ENCODE data around the gene FREY1.

The FREY1 gene

DNA sequence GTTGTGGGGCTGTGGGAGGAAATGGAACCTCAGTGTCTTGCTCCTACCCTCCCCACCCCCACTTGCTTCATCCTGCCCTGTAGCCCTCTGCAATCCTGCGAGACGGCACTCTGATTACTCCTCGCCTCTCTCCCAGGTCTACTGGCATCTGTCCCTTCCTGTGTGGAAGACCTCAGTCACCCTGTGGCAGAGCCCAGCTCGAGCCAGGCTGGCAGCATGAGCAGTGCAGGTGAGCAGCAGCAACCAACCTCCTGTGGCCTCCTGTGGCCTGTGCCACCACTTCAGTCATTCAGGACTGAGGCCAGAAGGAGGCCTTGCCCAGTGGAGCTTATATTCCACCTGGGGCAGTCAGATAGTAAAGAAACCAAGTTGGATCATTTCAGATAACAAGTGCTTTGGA is 36.4 kb downstream of the FREY1 start:
- H3K36me3 ChIP-seq (ENCODE audit: control insufficient read depth in 2 of 2, insufficient read depth in 1 of 2, low read length in 2 of 2), result peaks cover 0 to 67% of the 10 kb centered on the region in 2 experiments; a peak in 1 of 3 replicates
- ChIA-PET POLR2A (interaction anchor here (0.6 to 1.4 kb wide), 2 partner anchors 58 to 892 kb away, joined by 3 to 4 read pairs; no protein-coding TSS in a partner anchor), CTCF (interaction anchor here (0.6 to 7.0 kb wide), 3 partner anchors 27 to 160 kb away, joined by 3 to 79 read pairs (median 3); no protein-coding TSS in a partner anchor)

GRCh38 chr11:45869551-45869950 is 37.5 kb downstream of the FREY1 start:
- Histone ChIP-seq H3K36me3 (ENCODE audit: control insufficient read depth in 2 of 2, insufficient read depth in 1 of 2, low read length in 2 of 2) (peaks cover 0 to 59% of the 10 kb centered on the region in 2 experiments; a peak in 1 of 3 replicates), H3K27ac (ENCODE audit: extremely low read depth, low read depth, low read length) (no peak overlapping the region), H3K9me3 (ENCODE audit: control insufficient read depth, insufficient read depth, low read depth, low read length) (no peaks in the 10 kb centered on the region), H3K4me3 (ENCODE audit: low read depth, low read length) (no peak overlapping the region), H3K4me1 (ENCODE audit: control insufficient read depth, insufficient read depth, low read length) (no peaks in the 10 kb centered on the region)
- ChIA-PET POLR2A (no interaction called here), CTCF (interaction anchor here (0.6 to 7.0 kb wide), 3 partner anchors 11 to 137 kb away, joined by 3 to 79 read pairs (median 3); partner anchors contain the start of gene PEX16)
- no peak for TF ChIP-seq ZNF585B (tag by site-specific recombination; IDR thresholded peaks at IDR 0.05)
- no peak for TF ChIP-seq ZNF624 (tag by site-specific recombination; IDR thresholded peaks at IDR 0.05)
- no peak for TF ChIP-seq GLI2 (tag by site-specific recombination; IDR thresholded peaks at IDR 0.05; ENCODE audit: borderline replicate concordance, low read depth)
- no peak for TF ChIP-seq ZNF792 (tag by site-specific recombination; IDR thresholded peaks at IDR 0.05)
- TF ChIP-seq ZNF837 (tag by site-specific recombination; IDR thresholded peaks at IDR 0.05), result no peak
- no peak for TF ChIP-seq SCRT2 (tag by site-specific recombination; IDR thresholded peaks at IDR 0.05)
- no peak for TF ChIP-seq ZNF76 (tag by site-specific recombination; IDR thresholded peaks at IDR 0.05; ENCODE audit: borderline replicate concordance, low read depth)
- no peak for TF ChIP-seq ZNF140 (tag by site-specific recombination; IDR thresholded peaks at IDR 0.05)
- no peak for TF ChIP-seq ZNF10 (tag by site-specific recombination; IDR thresholded peaks at IDR 0.05)
- no peak for TF ChIP-seq BCL6B (tag by site-specific recombination; IDR thresholded peaks at IDR 0.05)
- TF ChIP-seq ZNF248 (tag by site-specific recombination; IDR thresholded peaks at IDR 0.05), result no peak
- no peak for TF ChIP-seq ZNF169 (tag by site-specific recombination; IDR thresholded peaks at IDR 0.05)
- no peak for TF ChIP-seq TCF7L2 (IDR thresholded peaks at IDR 0.05; ENCODE audit: borderline replicate concordance, low read depth, low read length)
- TF ChIP-seq KLF9 (tag by site-specific recombination; IDR thresholded peaks at IDR 0.05; ENCODE audit: low read depth), result no peak

More for the DNA sequence above, 36.4 kb downstream of the FREY1 start:
- Histone ChIP-seq H3K9me3 (ENCODE audit: control insufficient read depth, insufficient read depth, low read depth, low read length) (no peaks in the 10 kb centered on the region), H3K4me3 (ENCODE audit: low read depth, low read length) (no peak overlapping the region), H3K4me1 (ENCODE audit: control insufficient read depth, insufficient read depth, low read length) (no peaks in the 10 kb centered on the region), H3K27ac (ENCODE audit: extremely low read depth, low read depth, low read length) (no peak overlapping the region)
- no peak for TF ChIP-seq ZNF174 (tag by site-specific recombination; IDR thresholded peaks at IDR 0.05)
- TF ChIP-seq ZNF202 (tag by site-specific recombination; IDR thresholded peaks at IDR 0.05; ENCODE audit: borderline replicate concordance), result no peak
- TF ChIP-seq, protein P1, sequence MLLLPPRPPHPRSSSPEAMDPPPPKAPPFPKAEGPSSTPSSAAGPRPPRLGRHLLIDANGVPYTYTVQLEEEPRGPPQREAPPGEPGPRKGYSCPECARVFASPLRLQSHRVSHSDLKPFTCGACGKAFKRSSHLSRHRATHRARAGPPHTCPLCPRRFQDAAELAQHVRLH (tag by site-specific recombination; IDR thresholded peaks at IDR 0.05), result no peak
- TF ChIP-seq SP2 (tag by site-specific recombination; IDR thresholded peaks at IDR 0.05), result no peak
- no peak for TF ChIP-seq SCRT1 (tag by site-specific recombination; IDR thresholded peaks at IDR 0.05; ENCODE audit: borderline replicate concordance)
- no peak for TF ChIP-seq ZNF555 (tag by site-specific recombination; conservative IDR thresholded peaks at IDR 0.05)

GRCh38 chr11:45864041-45864440 is 43.0 kb downstream of the FREY1 start:
- H3K36me3 ChIP-seq (ENCODE audit: control insufficient read depth in 2 of 2, insufficient read depth in 1 of 2, low read length in 2 of 2), result peaks cover 0 to 68% of the 10 kb centered on the region in 2 experiments; a peak in 1 of 3 replicates
- POLR2A ChIA-PET, result interaction anchor here (0.6 kb wide), 1 partner anchor 71 kb away, joined by 6 read pairs; no protein-coding TSS in a partner anchor
- CTCF ChIA-PET, result interaction anchor here (0.7 to 3.6 kb wide), 2 partner anchors 9 to 230 kb away, joined by 3 to 41 read pairs; no protein-coding TSS in a partner anchor
- no peak for TF ChIP-seq ZSCAN5A (tag by site-specific recombination; IDR thresholded peaks at IDR 0.05)
- no peak for TF ChIP-seq ZNF658 (tag by site-specific recombination; IDR thresholded peaks at IDR 0.05)
- TF ChIP-seq ZNF341 (tag by site-specific recombination; IDR thresholded peaks at IDR 0.05; ENCODE audit: low read depth), result no peak
- no peak for TF ChIP-seq ZNF169 (tag by site-specific recombination; IDR thresholded peaks at IDR 0.05)
- no peak for TF ChIP-seq ZSCAN16 (tag by site-specific recombination; IDR thresholded peaks at IDR 0.05)
- TF ChIP-seq ZNF184 (tag by site-specific recombination; IDR thresholded peaks at IDR 0.05), result no peak
- TF ChIP-seq ZNF311 (tag by site-specific recombination; IDR thresholded peaks at IDR 0.05; ENCODE audit: borderline replicate concordance), result no peak
- TF ChIP-seq ZNF701 (tag by site-specific recombination; IDR thresholded peaks at IDR 0.05), result no peak
- TF ChIP-seq, protein P2, sequence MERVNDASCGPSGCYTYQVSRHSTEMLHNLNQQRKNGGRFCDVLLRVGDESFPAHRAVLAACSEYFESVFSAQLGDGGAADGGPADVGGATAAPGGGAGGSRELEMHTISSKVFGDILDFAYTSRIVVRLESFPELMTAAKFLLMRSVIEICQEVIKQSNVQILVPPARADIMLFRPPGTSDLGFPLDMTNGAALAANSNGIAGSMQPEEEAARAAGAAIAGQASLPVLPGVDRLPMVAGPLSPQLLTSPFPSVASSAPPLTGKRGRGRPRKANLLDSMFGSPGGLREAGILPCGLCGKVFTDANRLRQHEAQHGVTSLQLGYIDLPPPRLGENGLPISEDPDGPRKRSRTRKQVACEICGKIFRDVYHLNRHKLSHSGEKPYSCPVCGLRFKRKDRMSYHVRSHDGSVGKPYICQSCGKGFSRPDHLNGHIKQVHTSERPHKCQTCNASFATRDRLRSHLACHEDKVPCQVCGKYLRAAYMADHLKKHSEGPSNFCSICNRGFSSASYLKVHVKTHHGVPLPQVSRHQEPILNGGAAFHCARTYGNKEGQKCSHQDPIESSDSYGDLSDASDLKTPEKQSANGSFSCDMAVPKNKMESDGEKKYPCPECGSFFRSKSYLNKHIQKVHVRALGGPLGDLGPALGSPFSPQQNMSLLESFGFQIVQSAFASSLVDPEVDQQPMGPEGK (tag by site-specific recombination; IDR thresholded peaks at IDR 0.05), result no peak
- no peak for TF ChIP-seq ZNF558 (tag by site-specific recombination; IDR thresholded peaks at IDR 0.05)

More at GRCh38 chr11:45864041-45864440, 43.0 kb downstream of the FREY1 start:
- H3K27ac ChIP-seq (ENCODE audit: extremely low read depth, low read depth, low read length), result no peak overlapping the region
- no peaks in the 10 kb centered on the region for H3K4me1 ChIP-seq (ENCODE audit: control insufficient read depth, insufficient read depth, low read length)
- H3K4me3 ChIP-seq (ENCODE audit: low read depth, low read length), result no peak overlapping the region
- H3K9me3 ChIP-seq (ENCODE audit: control insufficient read depth, insufficient read depth, low read depth, low read length), result no peaks in the 10 kb centered on the region

All from HEK293 (cell line).